Astrocyte (in vitro differentiated cells and primary cell): ENCODE data around the gene CCR3. TPM values are rescaled to one million over a fixed set of nuclear protein-coding genes. Genes with fewer than 3 reads are reported as not detected.

Experiments
- DNase-seq: peaks from one replicate; pipeline ENCODE4 v3.0.0-alpha.2; 2010; ENCODE audit warnings: low read depth
- FAIRE-seq: peaks from 2 replicates; lab custom pipeline; 2011; peaks lifted over from hg19 to GRCh38; lab: Jason Lieb, UNC
- H2AFZ ChIP-seq: 2 replicates; pipeline ENCODE4 v1.6.0; 2012; ENCODE audit warnings: low read depth, low read length, inconsistent platforms
- H3K27ac ChIP-seq: 2 replicates; pipeline ENCODE4 v1.5.1; 2011; ENCODE audit warnings: low read depth, low read length, inconsistent platforms
- H3K27me3 ChIP-seq: 2 replicates; pipeline ENCODE4 v1.6.0; 2011; ENCODE audit warnings: low read length, inconsistent platforms; ENCODE audit not compliant: insufficient read depth
- H3K36me3 ChIP-seq: 2 replicates; pipeline ENCODE4 v1.5.1; 2011; ENCODE audit warnings: low read length, inconsistent platforms; ENCODE audit not compliant: insufficient read depth
- H3K4me1 ChIP-seq: 2 replicates; pipeline ENCODE4 v1.5.1; 2011; ENCODE audit warnings: low read length, inconsistent platforms; ENCODE audit not compliant: insufficient read depth
- H3K4me2 ChIP-seq: 2 replicates; pipeline ENCODE4 v1.6.0; 2012; ENCODE audit warnings: low read length, inconsistent platforms
- H3K4me3 ChIP-seq: 2 replicates; pipeline ENCODE4 v1.5.1; 2011; ENCODE audit warnings: low read depth, mild to moderate bottlenecking, low read length, inconsistent platforms; ENCODE audit not compliant: insufficient read depth
- H3K79me2 ChIP-seq: 2 replicates; pipeline ENCODE4 v1.6.0; 2012; ENCODE audit warnings: mild to moderate bottlenecking, low read length, inconsistent platforms; ENCODE audit not compliant: insufficient read depth
- H3K9ac ChIP-seq: 2 replicates; pipeline ENCODE4 v1.6.0; 2012; ENCODE audit warnings: mild to moderate bottlenecking, low read length, inconsistent platforms
- H3K9me3 ChIP-seq: 2 replicates; pipeline ENCODE4 v1.5.1; 2012; ENCODE audit warnings: low read depth, mild to moderate bottlenecking, low read length, inconsistent platforms; ENCODE audit not compliant: insufficient read depth
- H4K20me1 ChIP-seq: 2 replicates; pipeline ENCODE4 v1.6.0; 2012; ENCODE audit warnings: low read length, inconsistent platforms; ENCODE audit not compliant: insufficient read depth
- H3K27ac Mint-ChIP-seq: one replicate; pipeline ENCODE4 v1.8.0; 2021; ENCODE audit warnings: mild to moderate bottlenecking, mixed read lengths; ENCODE audit not compliant: unreplicated experiment
- H3K27me3 Mint-ChIP-seq: one replicate; pipeline ENCODE4 v1.8.0; 2021; ENCODE audit warnings: low read depth, mixed read lengths; ENCODE audit not compliant: unreplicated experiment
- H3K36me3 Mint-ChIP-seq: one replicate; pipeline ENCODE4 v1.8.0; 2021; ENCODE audit warnings: low read depth, mixed read lengths; ENCODE audit not compliant: unreplicated experiment
- H3K4me1 Mint-ChIP-seq: one replicate; pipeline ENCODE4 v1.8.0; 2021; ENCODE audit warnings: low read depth, mixed read lengths; ENCODE audit not compliant: unreplicated experiment
- H3K4me3 Mint-ChIP-seq: one replicate; pipeline ENCODE4 v1.8.0; 2021; ENCODE audit warnings: mild to moderate bottlenecking, moderate library complexity, mixed read lengths; ENCODE audit not compliant: unreplicated experiment
- H3K9me3 Mint-ChIP-seq: one replicate; pipeline ENCODE4 v1.8.0; 2021; ENCODE audit warnings: mild to moderate bottlenecking, mixed read lengths; ENCODE audit not compliant: unreplicated experiment
- CTCF ChIP-seq: IDR thresholded peaks from 2 replicates; pipeline ENCODE4 v1.5.1; 2011; ENCODE audit warnings: low read depth, mild to moderate bottlenecking, inconsistent platforms, low read length, moderate library complexity; ENCODE audit not compliant: insufficient read depth
- EZH2 ChIP-seq: IDR thresholded peaks from 2 replicates; pipeline ENCODE4 v1.6.1; 2012; ENCODE audit warnings: mild to moderate bottlenecking, low read length, inconsistent platforms; ENCODE audit not compliant: insufficient read depth
- total RNA-seq: library from RNA; stranded (reverse); gene quantifications from 2 replicates; pipeline ENCODE4 v1.2.1, GENCODE V29; 2021

The CCR3 gene
- total RNA-seq, 1 donor from 2014 or later: not detected

- FAIRE-seq: no peak
- Histone ChIP-seq H3K27ac (no peak overlapping the region), H3K9me3 (no peaks in the 10 kb centered on the region), H3K36me3 (no peaks in the 10 kb centered on the region), H3K4me2 (no peak overlapping the region), H3K27me3 (peaks cover 6% of the 10 kb centered on the region), H3K4me3 (no peak overlapping the region), H2AFZ (no peak overlapping the region), H3K4me1 (no peaks in the 10 kb centered on the region), H4K20me1 (no peaks in the 10 kb centered on the region), H3K9ac (no peak overlapping the region), H3K79me2 (no peaks in the 10 kb centered on the region)
- peaks cover 17% of the 10 kb centered on the region for H3K27me3 Mint-ChIP-seq
- H3K27ac Mint-ChIP-seq: no peak overlapping the region
- TF ChIP-seq EZH2 (no peak), CTCF (no peak)
- H3K4me1 Mint-ChIP-seq: no peaks in the 10 kb centered on the region
- H3K4me3 Mint-ChIP-seq: no peak overlapping the region
- H3K9me3 Mint-ChIP-seq: peaks cover 27% of the 10 kb centered on the region
- no peak for DNase-seq
- H3K36me3 Mint-ChIP-seq: peaks cover 2% of the 10 kb centered on the region
These were observed 36.8 kb downstream of the CCR3 start for GRCh38 chr3:46278816-46279672.

GRCh38 chr3:46280105-46280797 lies 38.0 kb downstream of the CCR3 start:
- Histone ChIP-seq H3K9me3 (no peaks in the 10 kb centered on the region), H3K79me2 (no peaks in the 10 kb centered on the region), H3K9ac (no peak overlapping the region), H4K20me1 (no peaks in the 10 kb centered on the region), H3K27me3 (peaks cover 6% of the 10 kb centered on the region), H3K4me2 (no peak overlapping the region), H3K36me3 (no peaks in the 10 kb centered on the region), H3K4me3 (no peak overlapping the region), H3K27ac (no peak overlapping the region), H3K4me1 (no peaks in the 10 kb centered on the region), H2AFZ (no peak overlapping the region)
- H3K27me3 Mint-ChIP-seq: peaks cover 17% of the 10 kb centered on the region
- H3K4me1 Mint-ChIP-seq: no peaks in the 10 kb centered on the region
- H3K27ac Mint-ChIP-seq: no peak overlapping the region
- TF ChIP-seq CTCF: no peak
- no peak for TF ChIP-seq EZH2
- FAIRE-seq: no peak
- DNase-seq: peak; percentile 48
- no peak overlapping the region for H3K4me3 Mint-ChIP-seq
- H3K9me3 Mint-ChIP-seq: peaks cover 24% of the 10 kb centered on the region
- H3K36me3 Mint-ChIP-seq: peaks cover 2% of the 10 kb centered on the region
